ENCODE results near the gene METTL23.

The METTL23 gene

GRCh38 chr17:76755285-76755684, 28.6 kb downstream of the METTL23 start:
- DNase-seq: no peak

GRCh38 chr17:76757256-76757655, 30.6 kb downstream of the METTL23 start:
- DNase-seq: no peak

GRCh38 chr17:76758570-76758969, 31.9 kb downstream of the METTL23 start:
- no peak for DNase-seq

- DNase-seq: no peak
Measured at GRCh38 chr17:76772842-76773525, 46.3 kb downstream of the METTL23 start.

- no peak for DNase-seq
Measured at GRCh38 chr17:76775021-76775600, 48.5 kb downstream of the METTL23 start.

DNA sequence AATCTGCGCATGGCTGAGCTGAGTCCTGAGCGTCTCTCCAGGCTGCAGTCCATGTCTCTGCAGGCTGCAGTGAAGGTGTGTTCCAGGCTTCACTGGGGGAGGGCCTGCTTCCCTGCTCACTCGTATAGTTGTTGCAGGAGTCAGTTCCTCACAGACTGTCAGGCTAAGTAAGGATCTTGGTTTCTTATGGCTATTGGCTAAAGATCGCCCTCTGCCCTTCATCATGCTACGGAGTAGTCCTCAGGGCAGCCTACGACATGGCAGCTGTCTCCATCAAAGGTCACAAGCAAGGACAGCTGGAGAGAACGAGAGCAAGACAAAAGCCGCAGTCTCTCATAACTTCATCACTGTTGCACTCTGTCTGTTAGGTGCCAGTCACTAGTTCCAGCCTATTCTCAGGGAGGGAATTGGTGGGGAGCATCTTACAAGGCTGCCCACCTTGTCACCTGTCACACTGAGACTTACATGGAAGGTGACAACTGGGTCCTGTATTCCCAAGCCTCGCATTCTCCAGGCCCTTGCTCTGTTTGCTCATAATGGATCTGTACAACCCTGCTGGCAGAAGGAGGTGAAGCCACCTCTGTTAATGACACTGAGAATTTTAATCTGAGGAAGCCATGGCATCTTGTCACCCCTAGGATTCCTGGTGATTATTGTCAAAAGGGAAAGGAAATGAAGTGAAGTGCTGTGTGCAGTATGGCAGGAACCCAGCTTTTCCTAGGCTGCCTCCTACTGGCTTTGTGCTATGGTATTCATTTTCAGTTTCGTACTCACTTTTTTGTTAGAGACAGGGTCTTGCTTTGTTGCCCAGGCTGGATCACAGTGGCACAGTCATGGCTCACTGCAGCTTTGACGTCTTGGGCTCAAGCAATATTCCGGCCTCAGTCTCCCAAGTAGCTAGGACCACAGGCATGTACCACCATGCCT, 54.7 kb downstream of the METTL23 start:
- DNase-seq: no peak

DNA sequence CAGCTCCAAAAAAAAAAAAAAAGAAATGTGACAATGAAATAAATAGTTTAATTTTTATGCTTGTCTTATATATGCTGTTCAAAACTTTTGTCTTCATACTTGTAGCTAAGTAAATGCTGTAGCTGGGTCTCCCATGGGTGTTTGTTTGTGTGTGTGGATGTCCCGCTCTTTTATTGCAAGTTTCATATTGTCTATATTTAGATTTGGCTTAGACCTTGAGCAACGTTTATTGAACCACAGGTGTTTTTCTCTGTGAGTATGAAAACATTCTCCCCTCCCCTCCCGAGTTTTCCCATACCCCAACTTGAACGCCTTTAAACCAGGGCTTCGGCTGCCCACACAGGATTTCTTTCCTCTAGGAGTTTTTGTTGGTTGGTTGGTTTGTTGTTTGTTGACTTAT, 56.5 kb downstream of the METTL23 start:
- DNase-seq: no peak
